OCI-LY1 (cell line): ENCODE results near the gene TTL.

ENCODE experiments used
- EZH2 ChIP-seq: fragments of 200-600 bp; sonication (generic), shearing (Covaris generic); IDR thresholded peaks from 2 replicates; pipeline ENCODE4 v1.8.0; 2017; ENCODE audit warnings: borderline replicate concordance, mixed run types, mild to moderate bottlenecking, antibody characterized with exemption, low read length, moderate library complexity, mixed read lengths
- TF ChIP-seq, protein P1 (sequence below): fragments of 200-600 bp; sonication (generic), shearing (Covaris generic); IDR thresholded peaks from 2 replicates; pipeline ENCODE4 v1.5.1; 2017; ENCODE audit warnings: mild to moderate bottlenecking, antibody characterized with exemption, low read length, moderate library complexity, mixed read lengths

GRCh38 chr2:112584134-112584890 is 102.4 kb downstream of the TTL start, which contains the start of gene CHCHD5:
- TF ChIP-seq, protein P1, sequence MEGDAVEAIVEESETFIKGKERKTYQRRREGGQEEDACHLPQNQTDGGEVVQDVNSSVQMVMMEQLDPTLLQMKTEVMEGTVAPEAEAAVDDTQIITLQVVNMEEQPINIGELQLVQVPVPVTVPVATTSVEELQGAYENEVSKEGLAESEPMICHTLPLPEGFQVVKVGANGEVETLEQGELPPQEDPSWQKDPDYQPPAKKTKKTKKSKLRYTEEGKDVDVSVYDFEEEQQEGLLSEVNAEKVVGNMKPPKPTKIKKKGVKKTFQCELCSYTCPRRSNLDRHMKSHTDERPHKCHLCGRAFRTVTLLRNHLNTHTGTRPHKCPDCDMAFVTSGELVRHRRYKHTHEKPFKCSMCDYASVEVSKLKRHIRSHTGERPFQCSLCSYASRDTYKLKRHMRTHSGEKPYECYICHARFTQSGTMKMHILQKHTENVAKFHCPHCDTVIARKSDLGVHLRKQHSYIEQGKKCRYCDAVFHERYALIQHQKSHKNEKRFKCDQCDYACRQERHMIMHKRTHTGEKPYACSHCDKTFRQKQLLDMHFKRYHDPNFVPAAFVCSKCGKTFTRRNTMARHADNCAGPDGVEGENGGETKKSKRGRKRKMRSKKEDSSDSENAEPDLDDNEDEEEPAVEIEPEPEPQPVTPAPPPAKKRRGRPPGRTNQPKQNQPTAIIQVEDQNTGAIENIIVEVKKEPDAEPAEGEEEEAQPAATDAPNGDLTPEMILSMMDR: no peak
- TF ChIP-seq EZH2: no peak
